ENCODE measurements around the gene DRC3. TPM values are rescaled to one million over a fixed set of nuclear protein-coding genes. Genes with fewer than 3 reads are reported as not detected.

Gene DRC3
- total and polyA plus RNA-seq, 2 donors (not counting 3 experiments of a cell fraction or from before 2014, with no cell fraction given), result 1.6 to 2.9 TPM

- H3K9me1 ChIP-seq (replicated peaks; ENCODE audit: control insufficient read depth, extremely low read depth, insufficient read depth, low read length), result no peaks in the 10 kb centered on the region
- FAIRE-seq, result no peak
Measured at GRCh38 chr17:18002171-18002570, 29.5 kb downstream of the DRC3 start.

DNA sequence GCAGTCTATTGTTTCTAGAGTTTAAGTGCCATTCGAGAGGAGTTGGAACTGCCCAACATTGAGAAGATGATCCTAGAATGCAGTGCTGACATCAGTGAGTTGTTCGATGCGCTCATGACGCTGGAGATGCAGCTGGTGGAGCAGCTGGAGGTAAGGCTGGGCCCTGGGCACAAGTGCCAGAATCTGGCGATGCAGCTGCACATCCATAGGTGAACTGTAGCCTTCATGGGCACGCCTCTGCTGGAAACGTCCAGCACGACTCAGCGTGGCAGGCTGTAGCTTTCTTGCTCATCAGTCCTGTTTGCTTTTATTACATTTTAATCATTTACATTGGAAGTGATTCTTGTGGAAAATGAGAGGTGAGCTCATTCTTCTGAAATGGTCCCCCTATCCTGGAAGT is 31.7 kb downstream of the DRC3 start:
- Histone ChIP-seq H3K9ac (replicated peaks; ENCODE audit: extremely low read depth, insufficient read depth, low read length) (no peak overlapping the region), H3K4me3 (replicated peaks in 1 of 3; ENCODE audit: insufficient read depth in 1 of 3, low read depth in 1 of 3, low read length in 3 of 3) (no peak overlapping the region), H3K79me2 (ENCODE audit: control insufficient read depth, insufficient read depth, low read length) (no peaks in the 10 kb centered on the region), H3K9me1 (replicated peaks; ENCODE audit: control insufficient read depth, extremely low read depth, insufficient read depth, low read length) (no peaks in the 10 kb centered on the region), H4K20me1 (replicated peaks; ENCODE audit: control insufficient read depth, extremely low read depth, insufficient read depth, low read length) (no peaks in the 10 kb centered on the region), H3K9me3 (replicated peaks; ENCODE audit: control insufficient read depth, insufficient read depth, low read length) (no peaks in the 10 kb centered on the region), H3K4me2 (ENCODE audit: insufficient read depth, low read length) (no peak overlapping the region), H3K4me1 (ENCODE audit: control insufficient read depth, extremely low read depth, insufficient read depth, low read length) (no peaks in the 10 kb centered on the region), H3K27ac (ENCODE audit: insufficient read depth, low read depth, low read length) (no peak overlapping the region), H2AFZ (ENCODE audit: low read depth, low read length) (no peak overlapping the region), H3K27me3 (ENCODE audit: control insufficient read depth in 2 of 2, insufficient read depth in 2 of 2, low read length in 2 of 2) (no peaks in the 10 kb centered on the region), H3K36me3 (ENCODE audit: control insufficient read depth in 2 of 2, extremely low read depth in 1 of 2, insufficient read depth in 2 of 2, low read length in 2 of 2) (no peaks in the 10 kb centered on the region)
- dilution Hi-C loops (cut with MboI; ENCODE audit: extremely low pct_ligation_motif_present, low sequenced_read_pairs), result no loop called here
- ChIA-PET POLR2A (no interaction called here), CTCF (interaction anchor here (0.7 to 1.8 kb wide), 7 partner anchors 9 to 114 kb away, joined by 3 to 6 read pairs (median 3); no protein-coding TSS in a partner anchor)
- no peak for DNase-seq (ENCODE audit: low read depth, low spot score)
- intact Hi-C loops (cut with micrococcal nuclease), result no loop called here
- FAIRE-seq, result no peak
- no peak for TF ChIP-seq POLR2A (IDR thresholded peaks at IDR 0.05; ENCODE audit: low read depth, low read length)
- TF ChIP-seq FOS (IDR thresholded peaks at IDR 0.05; ENCODE audit: borderline replicate concordance, insufficient read depth, low read length), result no peak
- TF ChIP-seq JUN (IDR thresholded peaks at IDR 0.05; ENCODE audit: borderline replicate concordance, insufficient read depth, insufficient read length, low read depth), result no peak
- TF ChIP-seq, protein P1, sequence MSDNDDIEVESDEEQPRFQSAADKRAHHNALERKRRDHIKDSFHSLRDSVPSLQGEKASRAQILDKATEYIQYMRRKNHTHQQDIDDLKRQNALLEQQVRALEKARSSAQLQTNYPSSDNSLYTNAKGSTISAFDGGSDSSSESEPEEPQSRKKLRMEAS (IDR thresholded peaks at IDR 0.05; ENCODE audit: insufficient read depth, insufficient read length), result no peak
- no peak for TF ChIP-seq POLR2AphosphoS5 (IDR thresholded peaks at IDR 0.05; ENCODE audit: insufficient read depth, low read depth, low read length)
- no peak for TF ChIP-seq MYC (IDR thresholded peaks at IDR 0.05; ENCODE audit: low read depth, low read length)
- BruUV-seq (replicated peaks), result no TSS peak

More at GRCh38 chr17:18002171-18002570, 29.5 kb downstream of the DRC3 start:
- TF ChIP-seq POLR2AphosphoS5 (IDR thresholded peaks at IDR 0.05; ENCODE audit: insufficient read depth, low read depth, low read length) (no peak), MYC (IDR thresholded peaks at IDR 0.05; ENCODE audit: low read depth, low read length) (no peak), CTCF (IDR thresholded peaks at IDR 0.05; ENCODE audit: extremely low read depth in 1 of 2, insufficient read depth in 1 of 2, low read depth in 1 of 2, low read length in 2 of 2) (no peak), POLR2A (IDR thresholded peaks at IDR 0.05; ENCODE audit: low read depth, low read length) (no peak)
- no peak overlapping the region for H2AFZ ChIP-seq (ENCODE audit: low read depth, low read length)
- no TSS peak for BruUV-seq (replicated peaks)
- H3K4me2 ChIP-seq (ENCODE audit: insufficient read depth, low read length), result no peak overlapping the region
- dilution Hi-C loops (cut with MboI; ENCODE audit: extremely low pct_ligation_motif_present, low sequenced_read_pairs), result no loop called here
- no peak overlapping the region for H3K9ac ChIP-seq (replicated peaks; ENCODE audit: extremely low read depth, insufficient read depth, low read length)
- no peaks in the 10 kb centered on the region for H3K36me3 ChIP-seq (ENCODE audit: control insufficient read depth in 2 of 2, extremely low read depth in 1 of 2, insufficient read depth in 2 of 2, low read length in 2 of 2)
- intact Hi-C loops (cut with micrococcal nuclease), result no loop called here
- ChIA-PET CTCF (interaction anchor here (1.1 to 1.9 kb wide), 2 partner anchors 30 to 83 kb away, joined by 4 read pairs; no protein-coding TSS in a partner anchor), POLR2A (no interaction called here)
- no peak for DNase-seq (ENCODE audit: low read depth, low spot score)
- H3K79me2 ChIP-seq (ENCODE audit: control insufficient read depth, insufficient read depth, low read length), result no peaks in the 10 kb centered on the region
- H3K27ac ChIP-seq (ENCODE audit: insufficient read depth, low read depth, low read length), result no peak overlapping the region
- H3K27me3 ChIP-seq (ENCODE audit: control insufficient read depth in 2 of 2, insufficient read depth in 2 of 2, low read length in 2 of 2), result no peaks in the 10 kb centered on the region
- H3K4me3 ChIP-seq (replicated peaks in 1 of 3; ENCODE audit: insufficient read depth in 1 of 3, low read depth in 1 of 3, low read length in 3 of 3), result no peak overlapping the region
- no peaks in the 10 kb centered on the region for H3K9me3 ChIP-seq (replicated peaks; ENCODE audit: control insufficient read depth, insufficient read depth, low read length)
- H3K4me1 ChIP-seq (ENCODE audit: control insufficient read depth, extremely low read depth, insufficient read depth, low read length), result no peaks in the 10 kb centered on the region
- no peaks in the 10 kb centered on the region for H4K20me1 ChIP-seq (replicated peaks; ENCODE audit: control insufficient read depth, extremely low read depth, insufficient read depth, low read length)
